Measurements from ENCODE around the gene DDX46.

DNA sequence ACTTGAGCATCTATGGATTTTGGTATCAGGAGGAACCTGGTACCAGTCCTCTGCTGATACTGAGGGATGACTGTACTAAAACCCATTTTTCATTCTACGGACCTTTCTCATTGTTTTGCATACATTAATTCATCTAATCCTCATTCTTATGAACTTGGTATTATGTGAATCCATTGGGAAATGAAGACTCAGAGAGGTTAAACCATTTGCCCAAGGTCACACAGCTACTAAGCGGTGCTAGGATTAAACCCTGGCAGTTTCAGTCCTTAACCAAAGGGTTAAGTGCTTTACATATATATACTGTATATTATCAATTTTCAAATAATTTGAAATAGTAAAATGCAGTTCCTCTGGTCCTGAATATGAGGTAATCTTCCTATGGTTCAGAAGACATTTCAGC lies 16.4 kb upstream of the DDX46 start:
- TF ChIP-seq, protein P1, sequence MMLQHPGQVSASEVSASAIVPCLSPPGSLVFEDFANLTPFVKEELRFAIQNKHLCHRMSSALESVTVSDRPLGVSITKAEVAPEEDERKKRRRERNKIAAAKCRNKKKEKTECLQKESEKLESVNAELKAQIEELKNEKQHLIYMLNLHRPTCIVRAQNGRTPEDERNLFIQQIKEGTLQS (IDR thresholded peaks at IDR 0.05) = no peak
- TF ChIP-seq, protein P2, sequence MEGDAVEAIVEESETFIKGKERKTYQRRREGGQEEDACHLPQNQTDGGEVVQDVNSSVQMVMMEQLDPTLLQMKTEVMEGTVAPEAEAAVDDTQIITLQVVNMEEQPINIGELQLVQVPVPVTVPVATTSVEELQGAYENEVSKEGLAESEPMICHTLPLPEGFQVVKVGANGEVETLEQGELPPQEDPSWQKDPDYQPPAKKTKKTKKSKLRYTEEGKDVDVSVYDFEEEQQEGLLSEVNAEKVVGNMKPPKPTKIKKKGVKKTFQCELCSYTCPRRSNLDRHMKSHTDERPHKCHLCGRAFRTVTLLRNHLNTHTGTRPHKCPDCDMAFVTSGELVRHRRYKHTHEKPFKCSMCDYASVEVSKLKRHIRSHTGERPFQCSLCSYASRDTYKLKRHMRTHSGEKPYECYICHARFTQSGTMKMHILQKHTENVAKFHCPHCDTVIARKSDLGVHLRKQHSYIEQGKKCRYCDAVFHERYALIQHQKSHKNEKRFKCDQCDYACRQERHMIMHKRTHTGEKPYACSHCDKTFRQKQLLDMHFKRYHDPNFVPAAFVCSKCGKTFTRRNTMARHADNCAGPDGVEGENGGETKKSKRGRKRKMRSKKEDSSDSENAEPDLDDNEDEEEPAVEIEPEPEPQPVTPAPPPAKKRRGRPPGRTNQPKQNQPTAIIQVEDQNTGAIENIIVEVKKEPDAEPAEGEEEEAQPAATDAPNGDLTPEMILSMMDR (IDR thresholded peaks at IDR 0.05 in 2 of 3, conservative IDR thresholded peaks at IDR 0.05 in 1 of 3; ENCODE audit: borderline replicate concordance in 1 of 3, insufficient read depth in 1 of 3, low read depth in 2 of 3, low read length in 2 of 3) = no peak
- no peak for TF ChIP-seq EZH2phosphoT487 (IDR thresholded peaks at IDR 0.05; ENCODE audit: borderline replicate concordance)

Data from HCT116 (cell line).